Measurements from ENCODE around the gene ALPI.

ALPI gene

GRCh38 chr2:232465061-232465460 is 9.1 kb downstream of the ALPI start:
- DNase-seq: no peak

- no peak for DNase-seq
Measured at GRCh38 chr2:232466221-232466620, 10.3 kb downstream of the ALPI start.

DNA sequence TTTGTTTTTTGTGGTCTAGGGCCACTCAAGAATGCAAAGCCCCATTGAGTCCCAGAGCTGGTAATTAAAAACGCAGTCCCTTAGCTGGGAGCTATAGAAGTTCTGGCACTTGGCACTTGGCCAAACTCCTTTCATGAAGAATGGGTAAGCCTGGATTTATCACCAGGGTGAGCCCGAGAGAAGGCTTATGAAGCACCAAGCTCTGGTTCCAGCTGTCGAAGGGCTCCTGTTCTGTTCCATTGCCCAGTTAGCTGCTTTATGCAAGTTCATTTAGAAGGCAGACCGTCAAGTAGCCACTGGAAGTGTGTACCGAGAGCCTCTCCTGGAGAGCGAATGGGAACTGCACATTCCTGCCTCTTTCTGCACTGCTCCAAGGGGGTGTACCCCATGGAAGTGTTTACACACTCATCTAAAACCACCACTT is 17.5 kb downstream of the ALPI start:
- DNase-seq: no peak

- no peak for DNase-seq
Measured at GRCh38 chr2:232476045-232476444, 20.1 kb downstream of the ALPI start.

GRCh38 chr2:232476791-232477190 is 20.8 kb downstream of the ALPI start:
- DNase-seq: no peak

DNA sequence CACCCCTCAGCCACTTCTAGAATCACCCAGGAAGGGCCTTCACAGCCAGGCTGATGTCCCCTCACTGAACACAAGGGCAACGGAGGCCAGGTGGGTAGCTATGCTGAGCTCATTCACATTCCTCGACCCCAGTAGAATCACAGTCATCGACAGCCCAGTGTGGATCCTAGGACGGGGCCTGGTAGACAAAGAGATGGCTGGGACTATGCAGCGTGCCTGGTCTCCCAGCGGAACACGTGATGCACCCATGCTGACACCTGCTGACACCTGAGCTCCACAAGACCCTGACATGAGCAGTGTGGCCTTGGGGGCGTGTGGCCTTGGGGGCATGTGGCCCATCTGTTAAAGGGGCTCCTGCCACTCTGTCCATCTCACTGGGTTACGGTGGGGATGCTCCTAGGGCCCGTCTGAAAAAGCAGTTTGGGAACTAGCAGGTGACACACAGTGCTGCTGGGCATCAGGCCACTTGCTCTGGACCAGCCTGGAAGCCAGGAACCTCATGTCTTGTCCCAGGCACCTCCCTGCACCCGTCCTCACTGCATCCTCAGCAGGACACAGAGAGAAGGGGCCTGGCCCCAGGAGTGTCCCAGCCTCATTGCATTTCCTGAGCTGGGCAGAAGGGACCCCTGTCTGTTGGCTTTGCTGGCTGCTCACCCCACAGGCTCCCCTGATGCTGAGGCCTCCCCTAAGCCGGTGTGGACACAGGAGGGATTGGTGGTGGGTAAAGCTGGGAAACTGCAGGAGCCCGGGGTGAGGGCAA is 22.0 kb downstream of the ALPI start:
- no peak for DNase-seq

DNA sequence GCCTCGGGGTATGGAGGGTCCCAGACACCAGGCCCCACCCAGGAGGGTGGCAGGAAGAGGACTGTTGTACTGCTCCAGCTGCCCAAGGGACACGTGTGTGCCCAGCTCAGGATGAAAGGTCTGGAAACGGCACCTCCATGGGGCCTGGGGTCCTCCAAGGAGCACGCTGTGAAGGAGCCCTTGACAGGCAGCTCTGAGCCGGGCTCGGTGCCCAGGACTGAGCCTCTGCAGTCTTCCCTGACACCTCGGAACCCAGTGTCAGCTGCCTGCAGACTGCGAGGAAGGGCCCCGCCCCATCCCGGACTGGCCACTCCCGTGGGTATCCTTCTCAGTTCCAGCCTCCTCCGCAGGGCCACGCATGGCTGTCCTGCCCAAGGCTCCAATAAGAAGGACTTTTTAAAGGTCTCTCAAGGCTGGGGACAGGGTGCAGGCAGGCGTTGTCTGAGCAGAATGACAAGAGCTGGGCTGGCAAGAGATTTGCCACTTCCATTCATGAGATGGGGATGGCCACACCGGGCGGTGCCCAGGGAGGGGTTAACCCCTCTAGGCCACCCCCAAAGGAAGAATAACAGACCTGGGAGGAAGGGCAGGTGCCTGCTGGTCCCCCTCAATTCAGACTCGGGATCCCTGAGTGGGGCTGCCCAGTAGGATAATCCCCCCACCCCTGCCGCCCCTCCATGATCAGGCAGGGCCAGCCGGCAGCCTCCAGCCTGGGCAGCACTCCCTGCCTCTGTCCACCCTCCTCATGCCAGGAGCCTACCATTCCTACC is 22.8 kb downstream of the ALPI start:
- no peak for DNase-seq

DNA sequence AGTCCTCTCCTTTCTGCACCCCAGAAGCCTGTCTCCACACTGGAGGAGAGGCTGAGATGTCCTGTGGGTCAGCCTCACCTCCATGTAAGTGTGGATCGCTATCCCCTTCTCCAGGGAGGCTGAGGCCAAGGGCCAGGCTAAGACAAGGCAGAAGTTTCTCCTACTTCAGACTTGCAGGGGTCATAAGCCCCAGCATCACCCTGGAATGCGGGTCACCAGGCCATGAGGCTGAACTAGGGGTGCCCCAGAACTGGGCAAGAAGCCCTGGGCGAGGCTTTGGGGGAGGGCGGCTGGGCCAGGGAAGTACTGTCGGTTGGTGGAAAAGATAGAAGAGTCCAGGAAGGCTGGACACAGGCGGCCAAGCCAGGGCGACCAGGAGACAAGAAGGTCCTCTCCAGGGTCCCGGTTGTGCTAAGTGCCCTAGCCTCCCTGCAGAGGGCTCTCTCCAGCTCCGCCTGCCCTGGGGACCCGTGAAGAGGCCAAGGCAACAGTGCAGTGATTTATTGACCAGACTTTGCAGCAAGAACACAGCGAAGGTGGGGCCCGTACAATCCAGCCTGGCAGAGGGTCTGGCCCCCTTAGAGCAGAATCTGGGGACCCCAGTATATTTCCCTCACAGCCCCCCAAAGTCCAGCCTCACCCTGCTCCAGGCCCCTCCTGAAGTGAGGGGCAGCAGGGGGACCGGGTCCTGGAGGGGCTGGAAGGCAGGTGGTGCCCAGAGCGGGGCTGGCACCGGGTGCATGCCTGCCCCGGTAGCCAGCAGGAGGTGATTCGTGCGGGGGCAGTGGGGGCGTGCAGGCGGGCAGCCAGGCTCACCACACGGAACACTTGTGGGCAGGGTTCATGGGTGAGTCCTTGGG is 23.6 kb downstream of the ALPI start:
- peak; percentile 3 for DNase-seq

GRCh38 chr2:232480201-232481190 is 24.5 kb downstream of the ALPI start:
- no peak for DNase-seq

GRCh38 chr2:232481322-232482140 is 25.6 kb downstream of the ALPI start:
- DNase-seq: no peak

DNA sequence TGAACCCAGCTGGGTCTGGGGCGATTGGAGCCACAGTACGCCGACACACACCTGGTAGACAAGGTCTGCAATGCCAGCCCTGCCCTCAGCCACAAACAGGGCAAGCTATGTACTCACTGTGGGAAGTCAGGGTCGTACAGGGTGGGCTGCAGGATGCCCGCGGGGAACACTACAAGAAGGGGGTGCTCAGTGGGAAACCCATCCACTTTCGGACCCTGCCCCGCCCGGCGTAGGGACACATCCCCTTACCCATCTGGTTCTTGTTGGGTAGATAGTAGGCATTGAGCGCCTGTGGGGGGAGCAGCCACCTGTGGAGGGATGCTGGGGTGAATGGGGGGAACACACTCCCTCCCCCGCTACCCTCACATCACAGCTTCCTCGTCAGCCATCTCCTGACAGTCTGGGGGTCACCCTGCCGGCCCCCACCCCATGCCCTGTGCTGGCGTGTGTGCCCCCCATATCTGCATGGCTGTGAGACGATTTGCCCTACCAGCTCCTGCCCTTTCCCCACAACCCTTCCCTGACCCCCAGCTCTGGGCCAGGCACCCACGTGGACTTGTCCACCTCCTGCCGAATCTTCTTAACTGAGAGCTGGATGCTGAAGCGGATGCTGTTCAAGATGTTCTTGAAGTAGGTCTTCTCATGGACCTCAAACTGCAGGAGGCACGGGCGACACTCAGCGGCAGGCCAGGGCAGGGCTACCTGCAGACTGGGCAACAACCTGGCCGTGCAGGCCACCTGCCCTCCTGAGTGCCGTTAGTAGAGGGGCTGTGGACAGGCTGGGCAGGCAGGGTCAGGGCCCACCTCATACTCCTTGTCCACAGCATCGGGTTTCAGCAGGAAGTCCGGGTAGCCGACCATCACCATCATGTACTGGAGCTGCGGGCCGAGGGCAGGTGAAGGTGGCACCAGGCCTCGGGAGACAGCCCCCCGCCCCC is 26.6 kb downstream of the ALPI start:
- DNase-seq: no peak

- no peak for DNase-seq
Measured at GRCh38 chr2:232483311-232483922, 27.5 kb downstream of the ALPI start.

- DNase-seq: no peak
Measured at GRCh38 chr2:232483923-232484627, 28.1 kb downstream of the ALPI start.

DNA sequence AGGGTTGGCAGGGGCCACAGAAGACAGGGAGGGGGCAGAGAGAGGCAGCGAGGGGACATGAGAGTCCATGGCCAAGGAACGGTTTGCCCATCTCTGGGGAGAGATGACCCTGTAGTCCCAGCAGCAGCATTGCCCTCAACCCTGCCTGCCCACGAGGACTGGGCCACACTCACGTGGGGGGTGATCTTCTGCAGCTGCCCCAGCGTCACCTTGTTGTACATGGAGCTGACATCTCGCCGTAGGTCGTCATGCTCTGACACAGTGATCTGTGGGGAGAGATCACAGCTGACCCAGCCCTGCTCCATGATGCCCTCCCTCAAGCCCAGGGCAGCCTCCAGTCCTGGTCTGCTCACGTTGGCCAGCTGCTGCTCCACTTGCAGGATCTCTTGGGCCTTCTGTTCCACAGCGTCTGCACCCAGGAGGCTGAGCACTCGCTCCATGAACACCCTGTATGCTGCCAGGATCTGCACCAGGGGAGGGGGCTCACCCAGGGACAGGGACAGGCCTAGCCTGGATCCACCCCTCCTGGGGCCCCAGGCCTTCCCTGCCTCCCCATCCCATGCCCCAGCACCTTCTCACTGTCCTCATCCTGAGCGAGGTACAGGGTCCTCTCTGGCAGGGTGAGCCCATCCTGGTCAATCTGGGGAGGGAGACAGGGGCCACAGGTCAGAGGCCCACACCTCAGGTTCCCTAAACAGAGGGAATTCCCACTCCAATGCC is 28.8 kb downstream of the ALPI start:
- DNase-seq: no peak

- no peak for DNase-seq
Measured at GRCh38 chr2:232485348-232485756, 29.4 kb downstream of the ALPI start.

DNA sequence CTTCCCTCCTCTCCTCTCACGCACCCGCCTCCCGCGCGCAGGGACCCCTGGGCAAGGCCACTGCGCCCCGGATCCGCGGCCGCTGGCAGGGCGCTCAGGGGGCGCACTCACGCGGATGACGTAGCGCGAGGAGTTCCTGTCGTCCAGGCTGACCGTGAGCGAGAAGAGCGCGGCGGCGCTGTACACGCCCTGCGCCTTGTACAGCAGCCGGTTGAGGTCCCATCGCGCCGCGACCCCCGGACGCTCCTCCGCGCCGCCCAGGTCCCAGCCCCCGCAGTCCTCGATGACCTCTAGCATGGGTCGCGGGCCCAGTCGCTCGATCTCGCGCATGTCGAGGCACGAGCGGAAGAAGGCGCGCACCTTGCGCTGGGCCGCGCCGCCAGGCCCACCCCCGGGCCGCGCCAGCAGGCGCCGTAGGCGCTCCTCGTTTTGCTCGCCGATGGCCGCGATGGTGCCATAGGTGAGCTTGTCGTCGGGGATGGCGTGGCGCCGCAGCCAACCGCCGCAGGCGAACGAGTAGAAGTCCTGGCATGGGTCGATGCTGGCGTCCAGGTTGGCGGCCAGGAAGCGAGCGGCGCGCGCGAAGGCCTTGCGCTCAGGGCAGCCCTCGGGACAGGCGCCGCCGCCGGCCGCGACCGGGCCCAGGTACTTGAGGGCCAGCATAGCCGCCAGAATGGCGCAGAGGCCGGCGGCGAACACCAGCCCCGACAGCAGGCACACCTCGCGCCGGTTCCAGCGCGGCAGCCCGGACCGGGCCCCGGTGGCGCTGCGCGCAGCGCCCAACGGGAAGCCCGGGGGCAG is 30.0 kb downstream of the ALPI start:
- DNase-seq: no peak
